Measurements from ENCODE around the gene CYTH3.

DNA sequence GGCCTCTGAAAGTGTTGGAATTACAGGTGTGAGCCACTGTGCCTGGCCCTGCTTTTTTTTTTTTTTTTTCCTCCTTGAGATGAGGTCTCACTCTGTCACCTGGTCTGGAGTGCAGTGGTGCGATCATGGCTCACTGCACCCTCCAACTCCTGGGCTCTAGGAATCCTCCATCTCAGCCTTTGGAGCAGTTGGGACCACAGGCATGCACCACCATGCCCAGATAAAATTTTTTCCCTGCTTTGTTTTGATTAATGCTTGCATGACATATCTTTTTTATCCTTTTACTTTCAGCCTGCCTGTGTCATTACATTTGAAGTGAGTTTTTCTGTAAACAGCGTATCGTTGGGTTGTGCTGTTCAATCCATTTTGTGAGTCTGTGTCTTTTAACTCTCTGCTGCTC is 144.2 kb downstream of the CYTH3 start:
- TF ChIP-seq EZH2 (IDR thresholded peaks at IDR 0.05; ENCODE audit: insufficient read depth, poor library complexity, severe bottlenecking) (no peak), EZH2phosphoT487 (IDR thresholded peaks at IDR 0.05; ENCODE audit: insufficient read depth, low read depth) (no peak)

Measured in GM23248 (cell line).